Panc1 (cell line): ENCODE results near the gene IQCH. TPM values are rescaled to one million over a fixed set of nuclear protein-coding genes. Genes with fewer than 3 reads are reported as not detected.

Experiments used
- ATAC-seq: fragments of 200-7000 bp; cut with Tn5 transposase; 2 replicates; pipeline ENCODE4 v1.9.1; 2020; ENCODE audit warnings: mild to moderate bottlenecking, moderate library complexity
- BruUV-seq: library from RNA; stranded (reverse); fragments of 400-500 nt; replicated peaks from 2 replicates; lab custom pipeline; 2021; lab: Mats Ljungman, UMichigan
- CTCF ChIA-PET: fragments of 300-600 bp; sonication (Branson Sonifier 250); formaldehyde crosslinking; loops from one replicate; lab custom pipeline; 2022; ENCODE audit warnings: antibody characterized with exemption; lab: Charles Lee
- POLR2A ChIA-PET: fragments of 300-600 bp; sonication (Branson Sonifier 250); formaldehyde crosslinking; loops from one replicate; lab custom pipeline; 2022; ENCODE audit warnings: antibody characterized with exemption; lab: Charles Lee
- DNase-seq: peaks from one replicate; pipeline ENCODE4 v3.0.0-alpha.2; 2010; ENCODE audit warnings: low read depth, low spot score
- H3K27ac ChIP-seq: 2 replicates; pipeline ENCODE4 v1.5.1; 2011; ENCODE audit warnings: mild to moderate bottlenecking, low read length, inconsistent platforms
- H3K27me3 ChIP-seq: fragments of 200-500 bp; sonication (Bioruptor generic); 2 replicates; pipeline ENCODE4 v1.6.0; 2014; ENCODE audit warnings: low read length, inconsistent platforms; ENCODE audit not compliant: control insufficient read depth, insufficient read depth
- H3K36me3 ChIP-seq: fragments of 200-500 bp; sonication (Bioruptor generic); 2 replicates; pipeline ENCODE4 v1.5.1; 2014; ENCODE audit warnings: inconsistent platforms, mild to moderate bottlenecking, low read length, moderate library complexity; ENCODE audit not compliant: control insufficient read depth, insufficient read depth
- H3K4me1 ChIP-seq: 2 replicates; pipeline ENCODE4 v1.5.1; 2011; ENCODE audit warnings: inconsistent platforms, mild to moderate bottlenecking, low read length, moderate library complexity; ENCODE audit not compliant: control insufficient read depth, insufficient read depth
- H3K4me3 ChIP-seq, 2 experiments: 2 replicates each; pipeline ENCODE4 v1.5.1; 2011 to 2012; ENCODE audit warnings: low read depth in 2 of 2, low read length in 2 of 2, mild to moderate bottlenecking in 2 of 2, inconsistent platforms in 1 of 2, moderate library complexity in 1 of 2
- H3K9me3 ChIP-seq: fragments of 200-500 bp; sonication (Bioruptor generic); 2 replicates; pipeline ENCODE4 v1.5.1; 2014; ENCODE audit warnings: low read depth, mild to moderate bottlenecking, inconsistent platforms, low read length, moderate library complexity; ENCODE audit not compliant: control insufficient read depth, insufficient read depth
- CTCF ChIP-seq: fragments of 450-650 bp; IDR thresholded peaks from 2 replicates; pipeline ENCODE4 v1.5.1; 2017; ENCODE audit warnings: mild to moderate bottlenecking
- POLR2AphosphoS5 ChIP-seq: IDR thresholded peaks from 2 replicates; pipeline ENCODE4 v1.6.1; 2012; ENCODE audit warnings: mild to moderate bottlenecking, low read depth, low read length, moderate library complexity
- REST ChIP-seq, 2 experiments: IDR thresholded peaks; 2 replicates each; pipeline ENCODE4 v1.6.1; 2011 to 2012; ENCODE audit warnings: low read depth in 2 of 2, control low read depth in 1 of 2, low read length in 1 of 2, mild to moderate bottlenecking in 1 of 2, moderate library complexity in 1 of 2; ENCODE audit not compliant: insufficient read depth in 1 of 2
- SIN3A ChIP-seq: IDR thresholded peaks from 2 replicates; pipeline ENCODE4 v1.6.1; 2012; ENCODE audit warnings: low read depth, mild to moderate bottlenecking, low read length, moderate library complexity, borderline replicate concordance; ENCODE audit not compliant: insufficient read depth
- TCF7L2 ChIP-seq: IDR thresholded peaks from 2 replicates; pipeline ENCODE4 v1.6.1; 2011; ENCODE audit warnings: mild to moderate bottlenecking, low read depth, low read length, inconsistent platforms
- in situ Hi-C: cut with HindIII; loops from 2 replicates; pipeline ENCODE4 v1.10.0; 2016; ENCODE audit warnings: low sequenced_read_pairs, low pct_unique_long_range_greater_than_20kb
- intact Hi-C: fragments of 100-400 bp; cut with micrococcal nuclease; formaldehyde crosslinking; loops from one replicate; pipeline ENCODE4 v1.10.0; 2022; ENCODE audit not compliant: unreplicated experiment
- total RNA-seq: library from RNA; stranded (reverse); gene quantifications from one replicate; pipeline ENCODE4 v1.2.1, GENCODE V29; 2021; ENCODE audit not compliant: unreplicated experiment

IQCH gene
- total RNA-seq, 1 experiment from 2014 or later = 3.9 TPM

GRCh38 chr15:67290319-67290718, 35.7 kb downstream of the IQCH start:
- Histone ChIP-seq H3K27me3 (no peaks in the 10 kb centered on the region), H3K27ac (no peak overlapping the region), H3K36me3 (no peaks in the 10 kb centered on the region), H3K4me1 (no peaks in the 10 kb centered on the region), H3K9me3 (no peaks in the 10 kb centered on the region), H3K4me3 (no peak overlapping the region)
- BruUV-seq = no TSS peak
- ChIA-PET POLR2A (no interaction called here), CTCF (no interaction called here)
- no peak for ATAC-seq
- in situ Hi-C loops = no loop called here
- intact Hi-C loops = no loop called here
- no peak for TF ChIP-seq SIN3A
- TF ChIP-seq TCF7L2 = no peak
- no peak for TF ChIP-seq POLR2AphosphoS5
- TF ChIP-seq REST (IDR thresholded peaks at IDR 0.05; ENCODE audit: insufficient read depth in 1 of 2, low read depth in 2 of 2, low read length in 1 of 2) = no peak
- DNase-seq = no peak

DNA sequence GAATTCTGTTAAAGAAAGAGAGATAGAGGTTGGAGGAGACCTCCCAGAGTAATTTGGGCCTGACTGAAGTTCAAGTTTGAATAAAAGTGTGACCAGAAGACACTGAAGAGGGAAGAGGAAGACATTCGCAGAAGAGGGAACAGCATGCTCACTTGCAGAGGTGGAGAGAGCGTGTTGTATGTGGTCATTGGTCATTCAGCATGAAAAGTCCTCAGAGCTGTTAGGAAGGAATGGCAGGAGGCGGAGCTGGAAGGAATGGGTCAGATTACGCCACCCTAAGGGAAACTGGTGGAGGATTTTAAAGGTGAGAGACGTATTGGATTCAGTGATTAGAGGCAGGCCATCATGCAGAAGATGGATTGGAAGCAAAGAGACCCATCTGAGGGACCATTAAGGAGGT, 41.6 kb downstream of the IQCH start:
- in situ Hi-C loops (no loop called here), intact Hi-C loops (no loop called here)
- POLR2A ChIA-PET = no interaction called here
- ATAC-seq (no peak), DNase-seq (no peak)
- Histone ChIP-seq H3K9me3 (no peaks in the 10 kb centered on the region), H3K27me3 (no peaks in the 10 kb centered on the region), H3K27ac (no peak overlapping the region), H3K4me3 (no peak overlapping the region), H3K36me3 (no peaks in the 10 kb centered on the region), H3K4me1 (peaks cover 6% of the 10 kb centered on the region; the same call in 1 of the 2 replicates)
- CTCF ChIA-PET = no interaction called here
- BruUV-seq = no TSS peak
- TF ChIP-seq SIN3A (no peak), TCF7L2 (no peak), POLR2AphosphoS5 (no peak), REST (IDR thresholded peaks at IDR 0.05; ENCODE audit: insufficient read depth in 1 of 2, low read depth in 2 of 2, low read length in 1 of 2) (no peak), CTCF (no peak)
